ENCODE measurements around the gene LSMEM2.

- TF ChIP-seq CTCF (IDR thresholded peaks at IDR 0.05) (no peak), POLR2A (IDR thresholded peaks at IDR 0.05) (no peak)
Measured at GRCh38 chr3:50276762-50277101, 2.2 kb upstream of the LSMEM2 start.
